G401.6 (cell line): ENCODE measurements around the gene CES2.
"Not testable (repeated sequence)": the region's sequence is repeated elsewhere in the genome, so short reads cannot be mapped to it uniquely, and the experiment has no call there.

Experiments
- FAIRE-seq: peaks from 2 replicates; lab custom pipeline; 2012; peaks lifted over from hg19 to GRCh38; lab: Jason Lieb, UNC

CES2 gene

GRCh38 chr16:66983033-66983432 lies 47.7 kb downstream of the CES2 start:
- no peak for FAIRE-seq

DNA sequence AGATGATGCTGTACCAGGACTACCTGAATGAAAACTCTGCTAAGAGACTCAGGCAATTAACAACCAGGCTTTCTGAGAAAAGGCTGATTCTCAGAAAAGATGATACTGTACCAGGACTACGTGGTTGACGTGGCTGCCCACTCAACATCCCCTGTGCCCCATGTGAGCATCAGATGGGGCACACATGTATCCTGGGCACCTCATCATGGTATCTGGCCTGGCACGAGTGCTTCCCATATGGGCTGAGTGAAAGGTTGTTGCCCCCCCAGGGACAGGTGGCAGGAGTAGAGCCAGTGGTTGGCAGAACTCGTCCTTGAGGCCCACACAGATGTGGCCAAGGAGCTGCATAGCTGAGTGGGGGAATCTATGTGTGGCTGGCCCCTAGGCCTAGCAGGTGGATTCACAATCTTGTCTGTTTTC lies 49.6 kb downstream of the CES2 start:
- FAIRE-seq: no peak

GRCh38 chr16:66986559-66986958 lies 51.2 kb downstream of the CES2 start:
- no peak for FAIRE-seq

DNA sequence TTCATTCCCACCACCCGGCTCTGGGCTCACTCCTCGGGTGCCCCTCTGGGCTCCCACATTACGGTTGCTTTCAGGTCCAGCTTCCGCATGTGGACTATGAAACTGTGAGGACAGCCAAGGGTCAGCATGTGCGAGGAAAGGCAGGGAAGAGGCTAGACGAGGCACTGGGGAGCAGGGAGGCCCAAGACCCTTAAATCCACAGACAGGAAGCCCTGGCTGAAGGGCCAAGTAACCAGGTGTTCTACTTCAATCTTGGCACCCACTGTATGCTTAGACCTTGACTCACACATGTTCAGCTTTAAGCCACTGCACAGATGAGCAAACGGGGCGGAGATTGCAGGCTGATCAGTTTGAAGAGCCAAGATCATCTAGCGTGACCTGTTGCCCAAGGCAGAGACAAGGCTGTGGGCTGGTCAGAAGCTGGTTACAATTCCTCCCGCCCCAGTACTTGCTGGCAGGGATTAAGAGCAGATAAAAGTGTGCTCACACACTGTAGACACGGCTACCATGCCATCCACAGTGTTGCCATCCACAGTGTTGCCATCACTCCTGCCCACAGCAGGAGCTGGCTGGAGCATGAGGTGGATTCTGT lies 53.0 kb downstream of the CES2 start, which contains the start of gene CES4A:
CES4A (plus strand) TSS at position 393 of the 592 bp plus-strand sequence; CDS start at position 577, 184 bp downstream.
- no peak for FAIRE-seq

- FAIRE-seq: no peak
Measured at GRCh38 chr16:66991545-66992077, 56.3 kb downstream of the CES2 start.

GRCh38 chr16:66993558-66993957 lies 58.2 kb downstream of the CES2 start:
- FAIRE-seq: not testable (repeated sequence)
